GM20431 (cell line): ENCODE results near the gene ING5.
"Not testable (repeated sequence)": the region's sequence is repeated elsewhere in the genome, so short reads cannot be mapped to it uniquely, and the experiment has no call there.

Experiments
- in situ Hi-C: fragments of 300-500 bp; cut with MseI, MboI; formaldehyde crosslinking; loops from one replicate; pipeline ENCODE4 v1.15.0; 2020; ENCODE audit warnings: low sequenced_read_pairs; ENCODE audit not compliant: unreplicated experiment

The ING5 gene

GRCh38 chr2:241753493-241753892 is 51.7 kb downstream of the ING5 start:
- in situ Hi-C loops = no loop called here

DNA sequence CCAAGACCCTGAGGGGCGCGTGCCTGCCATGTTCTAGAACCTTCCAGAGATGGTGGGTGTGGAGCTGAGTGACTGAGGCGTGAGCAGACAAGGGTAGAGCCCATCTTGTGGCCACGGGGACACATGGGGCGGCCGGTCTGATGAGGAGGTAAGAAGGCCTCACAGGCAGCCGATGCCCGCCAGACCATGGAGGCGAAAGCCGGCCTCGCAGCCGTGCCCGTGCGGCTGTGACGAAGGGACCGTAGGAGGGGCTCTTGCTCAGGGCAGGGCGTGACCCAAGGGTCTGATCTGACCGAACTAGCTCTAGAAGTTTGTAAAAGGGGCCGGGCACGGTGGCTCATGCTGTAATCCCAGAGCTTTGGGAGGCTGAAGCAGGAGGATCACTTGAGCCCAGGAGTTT is 52.2 kb downstream of the ING5 start:
- in situ Hi-C loops = no loop called here

GRCh38 chr2:241755166-241755565 is 53.3 kb downstream of the ING5 start:
- in situ Hi-C loops = no loop called here

- in situ Hi-C loops = no loop called here
These were observed 53.9 kb downstream of the ING5 start for GRCh38 chr2:241755777-241756176.

DNA sequence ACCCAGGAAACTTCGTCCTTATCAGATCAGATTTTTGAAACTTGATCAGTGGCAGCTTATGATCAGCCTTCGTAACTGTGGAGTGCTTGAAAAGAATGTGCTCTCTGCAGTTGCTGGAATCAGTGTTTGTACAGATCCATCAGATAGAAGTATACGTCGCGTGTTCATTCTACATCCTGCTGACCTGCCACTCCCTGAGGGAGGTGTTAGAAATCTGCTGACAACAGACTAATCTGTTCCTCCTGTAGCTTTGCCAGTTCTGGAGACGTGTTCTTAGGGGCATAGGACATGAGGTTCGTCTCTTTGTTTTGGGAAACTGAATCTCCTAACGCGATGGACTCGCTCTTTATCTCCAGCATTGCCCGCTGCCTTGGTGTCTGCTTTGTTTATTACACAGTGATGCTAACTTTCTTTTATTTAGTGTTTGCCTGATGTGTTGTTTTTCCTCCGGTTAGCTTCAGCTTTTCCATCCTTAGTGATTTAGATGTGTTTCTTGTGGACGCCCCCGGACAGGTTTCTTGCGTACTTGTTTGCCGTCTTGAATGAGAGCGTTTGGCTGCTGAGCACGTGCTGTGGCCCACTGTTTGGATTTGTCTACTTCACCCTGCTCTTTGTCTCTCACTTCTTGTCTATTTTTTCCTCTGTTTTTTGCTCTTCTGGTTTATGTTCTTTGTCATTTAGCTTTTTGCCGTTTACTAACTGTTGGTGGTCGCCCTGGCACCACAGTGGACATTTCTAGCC is 57.4 kb downstream of the ING5 start:
- in situ Hi-C loops = no loop called here

DNA sequence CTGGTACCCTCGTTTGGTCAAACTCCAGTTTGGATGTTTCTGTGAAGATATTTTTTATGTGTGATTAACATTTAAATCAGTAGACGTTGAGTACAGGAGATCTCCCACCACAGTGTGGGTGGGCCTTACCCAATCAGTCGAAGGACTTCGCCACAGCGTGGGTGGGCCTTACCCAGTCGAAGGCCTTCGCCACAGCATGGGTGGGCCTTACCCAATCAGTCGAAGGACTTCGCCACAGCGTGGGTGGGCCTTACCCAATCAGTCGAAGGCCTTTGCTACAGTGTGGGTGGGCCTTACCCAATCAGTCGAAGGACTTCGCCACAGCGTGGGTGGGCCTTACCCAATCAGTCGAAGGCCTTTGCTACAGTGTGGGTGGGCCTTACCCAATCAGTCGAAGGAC is 58.1 kb downstream of the ING5 start:
- in situ Hi-C loops = not testable (repeated sequence)

DNA sequence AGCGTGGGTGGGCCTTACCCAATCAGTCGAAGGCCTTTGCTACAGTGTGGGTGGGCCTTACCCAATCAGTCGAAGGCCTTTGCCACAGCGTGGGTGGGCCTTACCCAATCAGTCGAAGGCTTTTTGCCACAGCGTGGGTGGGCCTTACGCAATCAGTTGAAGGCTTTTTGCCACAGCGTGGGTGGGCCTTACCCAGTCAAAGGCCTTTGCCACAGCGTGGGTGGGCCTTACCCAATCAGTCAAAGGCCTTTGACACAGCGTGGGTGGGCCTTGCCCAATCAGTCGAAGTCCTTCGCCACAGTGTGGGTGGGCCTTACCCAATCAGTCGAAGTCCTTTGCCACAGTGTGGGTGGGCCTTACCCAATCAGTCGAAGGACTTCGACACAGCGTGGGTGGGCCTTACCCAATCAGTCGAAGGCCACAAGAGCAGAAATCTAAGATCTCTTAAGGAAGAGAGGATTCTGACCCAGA is 58.5 kb downstream of the ING5 start:
- in situ Hi-C loops = no loop called here

DNA sequence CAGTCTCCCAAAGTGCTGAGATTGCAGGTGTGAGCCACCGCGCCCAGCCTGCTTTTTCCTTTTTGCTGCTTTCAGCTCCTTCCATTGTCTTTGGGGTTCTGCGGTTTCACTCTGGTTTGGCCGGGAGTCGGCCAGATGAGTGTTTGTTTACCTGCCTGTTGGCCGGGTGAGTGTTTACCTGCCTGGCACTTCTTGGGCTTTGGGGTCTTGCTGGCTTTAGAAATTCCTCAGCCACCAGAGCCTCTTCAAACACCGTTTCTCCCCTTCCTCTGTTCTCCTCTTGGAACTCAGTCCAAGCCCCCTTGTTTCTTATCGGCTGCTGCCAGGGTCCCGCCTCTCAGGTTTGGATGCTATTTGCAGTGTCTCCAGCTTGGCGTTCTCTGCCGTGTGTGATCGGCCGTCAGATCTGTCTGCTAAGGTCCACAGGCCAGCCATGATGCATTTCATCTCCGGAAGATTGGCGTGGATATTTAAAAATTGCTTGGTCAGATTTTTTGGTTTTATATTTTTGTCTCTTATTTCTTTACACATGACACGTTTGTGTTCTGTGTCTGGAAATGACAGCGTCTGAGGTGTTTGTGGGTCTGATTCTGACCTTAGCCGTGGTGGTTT is 60.6 kb downstream of the ING5 start:
- in situ Hi-C loops = no loop called here

DNA sequence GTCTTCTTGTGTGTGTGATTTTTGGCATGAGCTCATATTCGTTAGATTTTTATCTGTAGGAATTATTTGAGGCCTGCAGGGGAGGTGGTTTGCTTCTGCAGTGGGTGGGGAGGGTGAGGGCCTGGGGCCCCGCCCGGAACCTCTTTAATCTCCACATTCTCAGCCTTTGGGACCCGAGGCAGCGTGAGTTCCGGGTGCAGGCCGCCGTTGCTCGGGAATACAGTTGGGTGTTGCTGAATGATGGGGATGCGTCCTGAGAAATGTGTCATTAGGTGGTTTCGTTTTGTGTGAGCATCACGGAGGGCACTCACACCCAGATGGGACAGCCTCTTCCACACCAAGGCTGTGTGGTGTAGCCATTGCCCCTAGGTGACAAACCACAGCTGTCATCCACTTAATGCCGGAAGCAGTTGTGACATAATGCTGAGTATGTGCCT is 61.1 kb downstream of the ING5 start:
- in situ Hi-C loops = no loop called here

- in situ Hi-C loops = no loop called here
These were observed 61.9 kb downstream of the ING5 start for GRCh38 chr2:241763551-241764274.

GRCh38 chr2:241764275-241765241 is 62.7 kb downstream of the ING5 start:
- in situ Hi-C loops = no loop called here

DNA sequence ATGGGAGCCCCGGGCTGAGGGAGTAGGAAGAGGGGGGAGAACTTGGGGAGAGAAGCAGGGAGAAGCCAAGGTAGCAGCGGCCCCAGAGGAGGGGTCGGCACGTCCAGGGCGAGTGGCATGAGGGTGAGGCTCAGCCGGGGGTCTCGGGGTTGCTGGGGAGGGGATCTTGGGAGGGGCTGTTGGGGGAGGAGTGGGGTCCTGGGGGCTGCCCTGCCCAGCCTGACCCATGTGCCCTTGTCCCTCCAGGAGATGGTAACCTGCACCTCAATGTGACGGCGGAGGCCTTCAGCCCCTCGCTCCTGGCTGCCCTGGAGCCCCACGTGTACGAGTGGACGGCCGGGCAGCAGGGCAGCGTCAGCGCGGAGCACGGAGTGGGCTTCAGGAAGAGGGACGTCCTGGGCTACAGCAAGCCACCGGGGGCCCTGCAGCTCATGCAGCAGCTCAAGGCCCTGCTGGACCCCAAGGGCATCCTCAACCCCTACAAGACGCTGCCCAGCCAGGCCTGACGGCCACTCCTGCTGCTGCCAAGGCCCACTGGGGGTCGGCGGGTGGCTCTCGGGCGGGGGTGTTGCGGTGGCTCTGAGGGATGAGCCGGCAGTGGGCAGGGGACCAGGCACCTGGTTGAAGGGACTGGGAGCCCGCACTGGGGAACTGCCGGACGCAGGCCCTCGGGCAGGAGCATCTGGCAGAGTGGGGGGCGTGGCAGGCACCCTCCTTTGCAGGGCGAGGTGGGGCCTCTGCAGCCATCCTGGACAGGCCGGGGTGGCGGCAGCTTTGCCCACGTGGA is 65.8 kb downstream of the ING5 start:
- in situ Hi-C loops = no loop called here

- in situ Hi-C loops = no loop called here
These were observed 66.4 kb downstream of the ING5 start for GRCh38 chr2:241768251-241768711.

GRCh38 chr2:241768850-241769249 is 67.0 kb downstream of the ING5 start:
- in situ Hi-C loops = no loop called here

DNA sequence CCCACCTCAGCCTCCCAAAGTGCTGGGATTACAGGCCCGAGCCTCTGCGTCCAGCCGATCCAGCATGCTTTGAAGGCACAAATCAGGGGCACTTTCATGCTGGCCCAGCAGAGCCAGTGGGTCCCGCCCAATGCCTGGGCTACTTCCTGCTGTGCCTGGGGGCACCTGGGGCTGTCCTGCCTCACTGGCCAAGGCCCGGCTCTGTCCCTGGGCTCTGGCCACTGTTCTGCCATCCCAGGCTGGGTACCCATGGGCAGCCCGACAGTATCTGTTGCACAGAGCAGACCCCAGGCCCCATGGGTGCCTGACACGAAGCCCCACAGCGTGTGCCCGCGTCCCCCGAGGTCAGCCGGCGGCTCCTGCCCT is 68.0 kb downstream of the ING5 start:
- in situ Hi-C loops = no loop called here

DNA sequence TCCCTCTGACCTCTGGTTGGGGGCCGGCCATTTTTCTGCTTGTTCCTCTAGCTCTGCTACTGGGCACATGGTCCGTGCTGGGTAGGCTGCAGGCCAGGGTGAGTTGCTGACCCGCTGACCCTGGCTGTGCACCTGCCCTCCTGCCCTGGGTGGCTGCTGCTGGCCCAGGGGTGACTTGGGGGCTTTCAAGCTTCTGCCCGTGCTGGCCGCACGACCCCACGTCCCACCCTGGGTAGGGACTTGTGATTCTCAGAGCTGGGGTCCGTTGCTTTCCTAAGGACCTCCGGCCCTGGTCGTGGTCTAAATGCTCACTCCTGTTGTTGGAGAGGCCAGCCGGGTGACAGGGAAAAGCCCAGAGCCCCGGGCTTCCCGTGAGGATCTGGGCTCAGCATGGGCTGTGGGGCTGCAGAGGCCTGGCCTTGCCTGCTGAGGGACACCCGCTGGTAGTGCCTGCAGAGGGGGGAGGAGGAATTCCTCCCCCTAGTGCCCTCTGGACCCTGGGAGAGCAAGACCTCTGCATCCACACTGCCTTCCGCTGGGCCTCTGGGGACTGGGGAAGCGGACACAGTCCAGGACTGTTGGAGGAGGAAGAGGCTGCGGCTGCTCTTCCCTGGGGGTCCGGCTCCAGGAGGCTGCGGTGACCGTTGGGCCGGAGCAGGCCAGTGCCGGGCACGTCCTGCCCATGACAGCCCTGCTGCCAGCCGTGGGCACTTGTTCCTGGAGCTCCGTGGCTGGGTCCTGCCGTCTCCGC is 68.5 kb downstream of the ING5 start:
- in situ Hi-C loops = no loop called here

GRCh38 chr2:241770936-241771285 is 69.1 kb downstream of the ING5 start:
- in situ Hi-C loops = no loop called here

DNA sequence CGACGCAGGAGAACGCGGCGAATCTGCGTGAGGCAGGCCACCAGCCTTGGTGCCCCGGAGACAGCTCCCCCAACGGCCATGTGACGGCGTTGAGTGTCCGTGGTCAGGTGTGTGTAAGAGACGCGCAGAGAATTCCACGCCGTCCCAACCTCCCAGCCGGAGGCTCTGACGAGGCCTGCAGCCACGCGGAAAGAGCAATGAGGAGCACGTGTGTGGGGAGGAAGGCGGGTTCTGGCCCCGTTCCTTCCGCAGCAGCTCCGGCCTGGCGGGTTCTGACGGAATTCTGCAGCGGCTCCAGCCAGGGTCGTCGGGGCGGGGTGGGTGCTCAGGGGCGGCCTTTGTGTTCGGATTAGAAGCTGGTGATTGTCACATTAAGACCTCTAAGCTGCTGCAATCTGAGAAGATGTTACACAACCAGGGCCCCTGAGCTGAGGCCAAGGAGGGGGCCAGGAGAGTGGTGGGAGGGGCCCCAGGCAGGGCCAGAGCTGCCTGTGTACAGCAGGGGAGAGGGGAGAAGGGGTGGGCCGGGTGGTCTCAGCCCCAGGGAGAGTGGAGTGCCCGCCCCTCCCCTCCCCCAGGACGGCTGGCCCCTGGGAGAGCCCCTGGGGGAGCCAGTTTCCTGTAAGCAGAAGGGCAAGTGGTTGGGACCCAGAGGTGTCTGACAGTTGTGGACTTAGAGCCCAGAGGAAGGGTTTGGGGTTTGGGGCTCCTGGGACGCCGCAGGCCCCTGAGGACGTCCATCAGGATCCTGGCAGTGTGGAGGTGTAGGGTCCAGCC is 69.6 kb downstream of the ING5 start:
- in situ Hi-C loops = no loop called here
